Astrocyte of the hippocampus (primary cell): Measurements from ENCODE around the gene ZC3H7A.

Experiments used
- DNase-seq: peaks from one replicate; pipeline ENCODE4 v3.0.0; 2011; ENCODE audit warnings: low read depth, low spot score

ZC3H7A gene

DNA sequence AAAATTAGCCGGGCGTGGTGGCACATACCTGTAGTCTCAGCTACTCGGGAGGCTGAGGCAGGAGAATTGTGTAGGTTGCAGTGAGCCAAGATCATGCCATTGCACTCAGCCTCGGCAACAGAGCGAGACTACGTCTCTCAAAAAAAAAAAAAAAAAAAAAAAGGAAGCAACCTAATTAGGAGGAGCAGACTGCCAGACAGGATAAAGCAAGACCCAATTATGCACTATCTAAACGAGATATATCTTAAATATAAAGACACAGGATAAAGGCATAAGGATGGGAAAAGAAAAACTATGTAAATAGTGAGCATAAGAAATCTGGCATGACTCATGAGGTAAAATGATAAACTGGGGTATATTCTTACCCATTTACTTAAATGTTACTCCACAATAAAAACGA, 59.3 kb downstream of the ZC3H7A start:
- DNase-seq, result no peak

DNA sequence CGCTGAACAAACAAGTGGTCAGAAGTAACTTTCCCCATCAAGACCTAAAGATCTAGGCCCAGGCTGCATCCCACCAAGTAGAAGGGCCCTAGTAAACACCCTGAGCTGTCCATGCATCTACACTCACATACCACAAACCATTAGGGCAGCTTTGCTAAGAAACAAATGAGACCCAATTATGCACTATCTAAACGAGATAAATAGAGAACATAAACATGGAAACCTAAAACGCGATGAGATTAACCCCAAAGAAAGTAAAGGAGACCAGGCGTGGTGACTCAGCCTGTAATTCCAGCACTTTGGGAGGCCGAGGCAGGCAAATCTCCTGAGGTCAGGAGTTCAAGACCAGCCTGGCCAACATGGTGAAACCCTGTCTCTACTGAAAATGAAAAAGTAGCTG, 60.2 kb downstream of the ZC3H7A start:
- DNase-seq, result no peak

DNA sequence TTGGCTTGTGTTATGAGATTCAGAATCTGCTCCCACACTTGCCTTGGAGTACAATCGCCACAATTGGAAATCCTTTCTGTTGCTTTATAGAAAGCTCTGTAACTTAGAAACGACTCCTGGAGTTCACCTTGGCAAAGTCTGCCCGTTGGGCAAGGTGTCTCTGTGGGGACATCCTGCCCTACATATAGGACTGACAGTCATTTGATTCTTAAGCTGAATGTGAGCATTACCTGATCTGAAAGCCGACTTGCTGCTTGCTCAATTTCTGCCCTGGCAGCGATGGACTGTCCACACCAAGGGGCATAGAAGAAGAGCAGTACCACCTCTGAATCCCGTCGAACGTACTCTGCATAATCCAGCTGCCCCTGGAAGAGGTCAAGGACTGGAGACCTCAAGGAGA, 61.3 kb downstream of the ZC3H7A start:
- no peak for DNase-seq

DNA sequence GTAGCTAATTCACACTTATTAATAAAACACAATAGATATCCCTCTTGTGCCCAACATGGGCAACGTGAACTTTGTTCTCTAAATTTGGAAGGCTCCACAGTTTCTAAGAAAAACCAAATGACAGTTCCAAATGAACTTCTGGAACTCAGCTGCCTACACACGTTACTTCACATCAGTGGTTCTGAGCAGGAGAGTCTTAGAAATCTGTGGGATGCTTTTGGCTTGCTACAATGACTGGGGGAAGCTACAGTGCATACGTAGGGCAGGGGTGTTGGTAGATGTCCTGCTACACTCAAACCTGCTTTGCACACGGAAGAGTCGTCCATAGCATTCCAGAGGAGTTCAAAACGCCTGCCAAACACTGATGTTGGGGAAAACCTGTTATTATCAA, 62.4 kb downstream of the ZC3H7A start:
- no peak for DNase-seq

DNA sequence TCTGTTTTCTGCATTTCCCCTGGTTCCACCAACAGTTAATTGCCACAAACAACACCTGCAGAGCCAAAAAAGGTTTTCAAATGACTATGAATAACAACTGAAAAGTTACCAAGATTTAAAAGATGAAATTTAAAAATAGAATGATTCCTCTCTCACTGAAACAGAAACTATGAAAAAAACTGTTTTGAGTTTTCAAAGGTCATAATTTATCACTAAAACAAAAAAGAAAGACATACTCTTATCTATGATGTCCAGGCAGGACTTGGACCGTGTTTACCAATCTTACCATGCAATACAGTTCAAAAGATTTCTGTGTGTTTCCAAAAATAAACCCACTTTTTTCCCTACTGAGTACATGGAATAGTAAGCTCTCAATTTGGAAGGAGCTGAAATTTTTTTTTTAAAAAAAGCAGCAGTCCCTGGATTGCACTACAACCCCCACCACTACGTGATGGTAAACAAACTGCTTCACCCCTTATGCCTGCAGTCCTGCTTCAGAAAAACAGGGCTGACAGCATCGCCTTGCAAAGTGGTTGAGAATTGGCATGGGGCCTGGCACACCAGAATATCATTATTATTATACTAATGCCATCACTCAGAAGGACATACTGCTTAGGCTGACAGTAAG, 62.9 kb downstream of the ZC3H7A start:
- DNase-seq, result peak; percentile 29

DNA sequence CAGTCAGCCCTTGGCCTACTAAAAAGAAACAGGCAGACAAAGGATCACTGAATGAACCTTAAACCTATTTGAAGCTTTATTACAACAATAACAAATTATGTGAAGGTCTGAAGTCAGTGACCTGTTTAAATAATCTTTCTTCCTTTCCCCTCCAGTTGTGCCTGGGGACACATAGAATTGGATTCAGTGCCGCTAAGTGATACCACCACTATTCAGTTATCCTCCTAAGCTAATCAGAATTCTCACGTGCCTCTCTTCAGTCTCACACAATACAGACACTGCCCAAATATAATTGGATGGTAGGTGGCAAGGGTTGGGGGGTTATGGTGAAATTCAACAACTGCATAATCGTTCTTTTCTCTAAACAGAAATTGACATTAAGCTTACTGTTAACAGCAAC, 65.8 kb downstream of the ZC3H7A start:
- no peak for DNase-seq

DNA sequence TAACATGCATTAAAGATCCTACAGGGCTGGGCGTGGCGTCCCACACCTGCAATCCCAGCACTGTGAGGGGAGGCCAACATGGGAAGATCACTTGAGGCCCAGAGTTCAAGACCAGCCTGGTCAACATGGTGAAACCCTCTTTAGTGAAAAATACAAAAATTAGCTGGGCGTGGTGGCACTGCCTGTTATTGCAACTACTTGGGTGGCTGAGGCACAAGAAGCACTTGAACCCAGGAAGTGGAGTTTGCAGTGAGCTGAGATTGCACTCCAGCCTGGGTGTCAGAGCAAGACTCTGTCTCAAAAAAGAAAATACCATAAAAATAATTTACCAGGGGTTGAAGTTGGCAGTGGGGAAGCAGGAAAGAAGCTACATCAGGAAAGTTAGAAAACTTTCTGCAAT, 67.3 kb downstream of the ZC3H7A start:
- DNase-seq, result no peak

DNA sequence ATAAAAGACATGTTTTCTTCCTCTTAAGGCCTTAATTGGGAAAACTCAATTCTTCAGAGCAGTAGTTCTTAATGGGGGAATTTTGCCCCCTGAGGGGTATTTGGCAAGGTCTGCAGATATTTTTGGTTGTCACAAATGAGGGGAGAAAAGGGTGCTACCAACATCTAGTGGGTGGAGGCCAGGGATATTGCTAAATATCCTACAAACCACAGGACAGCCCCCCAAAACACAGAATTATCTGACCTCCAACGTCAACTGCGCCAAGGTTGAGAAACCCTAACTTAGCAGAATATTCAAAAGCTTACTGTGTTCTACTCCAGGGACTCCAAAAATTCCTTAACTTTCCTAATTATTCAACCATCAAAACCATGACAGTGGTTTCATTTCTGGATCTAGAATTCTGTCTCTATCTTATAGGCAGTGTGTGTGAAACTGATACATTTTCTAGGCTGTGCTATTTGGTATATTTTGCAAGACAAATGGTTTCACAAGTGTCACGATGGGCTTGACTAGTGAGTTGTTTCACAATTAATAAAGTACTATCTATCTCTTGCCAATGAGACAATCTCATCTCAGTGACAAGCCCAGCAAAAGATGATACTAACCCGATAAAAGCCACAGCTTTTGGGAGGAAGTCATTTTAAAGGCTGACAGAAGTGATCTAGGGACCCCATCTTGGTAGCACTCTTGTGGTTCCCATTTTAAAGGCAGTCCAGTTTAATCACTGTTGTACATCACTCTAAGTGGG, 69.1 kb downstream of the ZC3H7A start:
- no peak for DNase-seq

DNA sequence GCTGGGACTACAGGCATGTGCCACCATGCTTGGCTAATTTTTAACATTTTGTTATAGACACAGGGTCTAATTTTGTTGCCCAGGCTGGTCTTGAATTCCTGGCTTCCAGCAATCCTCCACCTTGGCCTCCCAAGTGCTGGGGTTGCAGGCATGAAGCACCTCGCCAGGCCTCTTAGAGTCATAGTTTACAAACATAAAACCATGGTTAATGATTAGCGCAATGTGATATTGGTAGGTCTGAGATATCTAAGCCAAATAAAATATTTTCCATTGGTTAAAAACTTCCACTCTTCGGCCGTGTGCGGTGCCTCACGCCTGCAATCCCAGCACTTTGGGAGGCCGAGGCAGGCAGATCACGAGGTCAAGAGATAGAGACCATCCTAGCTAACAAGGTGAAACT, 71.0 kb downstream of the ZC3H7A start:
- no peak for DNase-seq

DNA sequence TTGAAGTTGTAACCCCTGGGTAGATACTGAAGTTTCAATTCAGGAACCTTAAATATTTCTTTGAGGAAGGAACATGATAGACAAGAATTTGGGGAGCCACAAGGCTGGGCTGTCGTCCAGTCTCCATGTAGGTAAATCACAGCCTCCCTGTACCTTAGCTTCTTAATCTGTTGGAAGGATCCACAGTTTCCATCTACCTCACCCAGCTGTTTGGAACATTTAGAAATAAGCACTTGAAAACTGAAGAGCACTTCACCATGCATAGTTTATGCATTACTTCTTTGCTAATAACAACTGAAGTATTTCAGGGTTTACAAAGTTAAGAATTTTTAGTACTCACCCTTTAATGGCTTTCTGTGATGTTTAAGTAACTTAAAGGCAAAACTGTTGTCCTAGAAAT, 71.6 kb downstream of the ZC3H7A start:
- no peak for DNase-seq

DNA sequence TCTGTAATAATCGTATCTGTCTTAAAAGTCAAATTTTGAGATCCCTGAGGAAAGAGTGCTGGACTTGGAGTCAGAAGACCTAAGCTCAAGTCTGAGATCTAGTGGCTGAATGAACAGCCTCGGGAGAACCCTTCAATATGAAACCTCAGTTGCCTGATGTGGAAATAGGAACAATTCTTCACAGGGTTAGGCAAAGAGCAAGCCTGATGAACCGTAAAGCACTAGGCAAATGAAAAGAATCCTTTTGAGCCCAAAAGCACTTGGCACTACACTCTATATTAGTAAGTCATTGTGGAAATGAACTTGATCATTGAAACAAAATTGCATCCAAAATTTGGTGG, 74.6 kb downstream of the ZC3H7A start:
- no peak for DNase-seq

DNA sequence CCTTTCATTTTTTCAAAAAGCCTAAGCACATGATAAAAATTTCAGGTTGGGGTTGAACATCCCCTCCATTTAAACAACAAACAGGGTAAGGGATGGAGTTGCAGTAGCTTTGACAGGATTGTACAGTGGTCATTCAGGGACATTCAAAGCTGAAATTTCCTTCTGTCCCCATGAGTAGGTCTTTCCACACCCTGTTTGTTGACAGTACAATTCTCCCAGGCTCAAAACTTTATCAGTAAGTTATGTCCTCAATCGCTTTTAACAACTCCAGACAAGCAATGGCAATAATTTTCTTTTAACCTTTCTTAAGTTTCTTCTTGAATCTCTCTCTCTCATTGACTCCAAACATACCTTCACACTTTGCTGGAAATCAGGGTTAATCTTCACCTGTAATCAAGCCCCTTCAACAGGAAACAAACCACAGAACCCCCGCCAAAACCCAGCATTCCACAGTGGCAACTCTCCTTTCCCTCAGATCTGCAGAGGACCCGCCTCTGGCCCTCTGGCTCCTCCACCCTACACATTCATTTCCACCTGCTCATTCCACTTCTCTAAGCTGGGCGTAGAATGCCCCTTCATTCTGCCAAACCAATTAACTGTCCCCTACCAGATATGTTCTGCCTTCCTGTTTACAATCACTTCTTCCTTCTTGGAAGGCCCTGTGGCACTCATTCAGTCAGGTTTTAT, 75.1 kb downstream of the ZC3H7A start:
- no peak for DNase-seq

DNA sequence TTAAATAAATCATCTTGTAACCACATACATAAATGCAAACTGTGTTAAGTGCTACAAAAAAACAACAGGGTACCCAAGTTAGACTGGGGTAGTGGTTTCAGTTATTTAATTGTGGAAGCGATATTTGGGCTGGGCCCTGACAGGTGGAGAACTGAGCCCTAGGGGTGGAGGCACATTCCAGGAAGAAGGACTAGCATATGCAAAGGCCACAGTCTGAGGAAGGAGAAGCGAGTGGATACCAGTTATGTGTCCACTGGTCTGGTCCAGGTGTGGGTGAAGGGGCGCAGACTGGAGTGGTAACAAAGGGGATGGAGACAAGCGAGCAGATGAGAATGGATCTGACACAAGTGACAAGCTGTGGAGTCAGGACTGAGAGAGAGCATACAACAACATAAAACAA, 77.3 kb downstream of the ZC3H7A start:
- DNase-seq, result no peak

DNA sequence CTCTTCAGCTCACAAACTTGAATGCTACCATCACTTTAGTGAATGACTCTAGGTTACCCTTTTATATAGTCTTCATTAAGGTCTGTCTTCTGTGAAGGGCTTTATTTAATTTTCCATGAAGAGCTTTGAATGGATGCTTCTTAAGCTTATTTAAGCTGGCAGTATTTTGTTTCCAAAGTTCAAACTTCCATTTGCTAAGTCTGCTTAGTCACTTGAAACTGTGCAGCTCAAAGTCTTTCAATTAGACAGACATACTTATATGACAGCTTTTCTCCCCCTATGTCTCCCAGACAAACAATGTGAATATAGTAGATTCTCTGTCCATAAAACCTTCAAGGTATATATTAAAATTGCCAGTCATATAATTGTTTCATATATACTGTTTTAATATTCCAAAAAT, 77.9 kb downstream of the ZC3H7A start:
- no peak for DNase-seq

DNA sequence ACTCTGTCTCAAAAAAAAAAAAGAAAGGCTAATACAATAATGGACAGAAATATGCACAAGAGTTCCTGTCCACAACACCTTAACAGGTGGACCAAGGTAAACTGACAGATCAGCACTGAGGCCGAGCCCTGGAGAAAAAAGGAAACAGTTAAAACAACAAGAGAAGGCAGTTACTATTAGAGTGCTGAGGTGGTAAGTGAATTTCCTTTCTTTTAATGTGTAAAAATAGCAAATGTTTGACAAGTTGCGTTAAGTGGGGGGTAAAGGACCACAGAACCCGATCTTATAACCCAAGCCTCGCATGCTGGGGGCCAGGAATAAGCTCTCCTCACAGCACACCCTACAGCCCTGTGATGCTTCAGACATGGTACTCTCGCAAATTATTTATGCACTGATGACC, 79.2 kb downstream of the ZC3H7A start:
- DNase-seq, result no peak

DNA sequence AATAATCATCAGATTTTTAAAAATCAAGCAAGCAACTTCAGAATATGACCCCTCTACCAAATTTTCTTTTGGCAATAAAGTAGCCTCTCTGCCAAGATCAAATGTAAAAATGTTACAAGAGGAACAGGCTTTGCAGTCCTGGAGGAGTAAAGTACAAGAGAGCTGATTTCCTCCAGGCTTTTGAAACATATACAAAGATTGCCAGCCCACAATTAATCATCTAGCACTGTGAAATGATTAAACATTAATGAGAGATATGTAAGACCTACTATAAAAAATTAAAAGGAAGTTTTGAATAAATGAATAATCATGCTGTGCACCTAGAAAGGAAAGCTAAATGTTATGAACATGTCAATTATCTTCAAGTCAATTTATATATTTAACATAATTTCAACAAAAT, 80.7 kb downstream of the ZC3H7A start:
- DNase-seq, result no peak

DNA sequence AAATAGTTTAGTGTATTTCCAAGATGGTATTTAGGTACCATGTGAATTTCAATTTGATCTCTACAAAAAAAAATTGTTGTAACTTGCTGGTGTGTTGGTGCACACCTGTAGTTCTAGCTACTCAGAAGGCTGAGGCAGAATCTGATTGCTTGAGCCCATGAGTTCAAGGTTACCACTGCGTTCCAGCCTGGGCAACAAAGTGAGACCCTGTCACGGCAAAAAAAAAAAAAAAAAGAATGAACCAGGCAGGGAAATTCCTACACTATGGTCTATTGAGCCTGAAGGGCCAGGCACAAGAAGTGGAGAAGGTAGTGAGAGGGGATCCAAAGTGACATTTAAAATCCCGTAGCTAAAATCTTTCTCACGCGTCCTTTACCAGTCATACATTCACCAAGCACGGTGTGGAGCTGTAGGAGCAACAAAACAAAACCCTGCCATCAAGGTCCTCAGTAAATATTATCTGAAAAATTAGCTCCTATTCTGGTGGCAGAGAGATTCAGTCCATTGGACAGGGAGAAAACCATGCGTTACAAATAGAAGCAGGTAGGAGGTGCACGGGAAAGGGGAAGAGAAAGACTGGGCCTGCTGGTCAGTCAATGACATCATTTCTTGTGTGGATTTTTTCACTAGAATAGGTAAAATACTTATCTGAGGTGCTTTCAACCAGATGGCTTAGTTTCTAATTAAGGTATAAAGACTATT, 81.7 kb downstream of the ZC3H7A start:
- DNase-seq, result no peak

DNA sequence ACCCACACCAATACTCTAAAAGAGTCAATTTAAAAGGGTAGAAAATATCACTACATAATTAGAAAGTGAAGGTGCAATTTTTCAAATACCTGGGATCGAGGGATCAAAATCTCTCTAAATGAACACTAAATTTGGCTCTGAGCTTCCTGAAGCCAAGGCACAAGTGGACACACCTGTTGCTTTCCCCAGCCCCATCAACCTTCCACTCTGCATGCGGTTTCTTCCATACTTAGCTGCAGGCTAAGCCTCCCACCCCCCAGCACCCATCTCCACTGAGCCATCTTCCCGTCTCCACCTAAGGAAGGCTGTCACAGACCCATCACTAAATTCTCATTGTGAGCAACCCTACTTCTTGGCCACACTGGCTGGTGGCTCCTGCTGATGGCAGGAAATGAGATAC, 84.9 kb downstream of the ZC3H7A start:
- no peak for DNase-seq

DNA sequence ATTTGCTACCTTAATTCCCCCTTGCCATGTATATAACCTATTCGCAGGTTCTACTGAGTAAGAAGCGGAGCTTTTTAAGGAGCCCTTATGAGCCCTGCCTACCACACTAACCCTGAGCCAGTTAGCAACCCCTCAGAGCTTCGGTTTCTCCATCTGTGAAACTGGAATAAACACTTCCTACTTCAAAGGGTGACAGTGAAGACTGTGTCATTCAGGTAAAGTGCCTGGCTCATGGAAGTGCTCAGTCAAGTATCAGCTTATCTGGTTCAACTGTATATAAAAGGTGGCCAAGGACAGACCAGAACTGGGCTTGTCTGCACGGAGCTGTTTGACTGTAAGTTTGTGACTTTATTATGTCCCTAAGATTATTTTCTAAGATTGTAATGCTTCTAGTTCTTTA, 85.4 kb downstream of the ZC3H7A start:
- DNase-seq, result no peak

DNA sequence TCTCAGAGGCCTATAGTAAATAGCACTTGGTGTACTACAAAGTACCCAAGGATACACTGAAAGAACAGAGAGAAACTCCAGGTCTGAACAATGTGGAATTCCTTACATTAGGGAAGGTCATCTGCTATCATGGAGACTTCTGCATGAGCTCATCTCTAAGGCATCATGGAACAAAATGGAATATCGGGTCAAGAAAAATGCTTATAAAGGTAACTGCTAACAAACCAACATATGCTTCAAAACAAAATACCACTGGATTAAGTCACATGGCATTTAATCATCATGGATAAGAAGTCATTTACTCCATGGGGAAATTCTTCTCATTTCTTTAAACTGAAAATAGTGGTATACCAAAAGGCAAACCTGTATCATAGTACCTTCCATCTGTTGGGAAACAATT, 88.6 kb downstream of the ZC3H7A start:
- peak; percentile 25 for DNase-seq

DNA sequence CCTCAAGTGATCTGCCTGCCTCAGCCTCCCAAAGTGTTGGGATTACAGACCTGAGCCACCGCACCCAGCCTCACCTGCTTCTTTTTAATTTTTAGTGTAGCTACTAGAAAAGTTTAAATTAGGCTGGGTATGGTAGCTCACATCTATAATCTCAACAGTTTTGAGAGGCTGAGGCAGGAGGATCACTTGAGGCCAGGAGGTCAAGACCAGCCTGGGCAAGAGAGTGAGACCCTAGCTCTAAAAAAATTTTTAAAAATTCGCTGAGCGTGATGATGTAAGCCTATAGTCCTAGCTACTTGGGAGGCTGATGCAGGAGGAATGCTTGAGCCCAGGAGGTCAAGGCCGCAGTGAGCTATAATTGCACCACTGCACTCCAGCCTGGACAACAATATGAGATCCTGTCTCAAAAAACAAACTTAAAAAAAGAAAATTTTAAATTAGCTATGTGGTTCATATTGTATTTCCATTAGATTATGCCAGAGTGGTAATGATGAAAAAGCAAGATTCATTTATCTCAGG, 89.3 kb downstream of the ZC3H7A start:
- DNase-seq, result no peak

DNA sequence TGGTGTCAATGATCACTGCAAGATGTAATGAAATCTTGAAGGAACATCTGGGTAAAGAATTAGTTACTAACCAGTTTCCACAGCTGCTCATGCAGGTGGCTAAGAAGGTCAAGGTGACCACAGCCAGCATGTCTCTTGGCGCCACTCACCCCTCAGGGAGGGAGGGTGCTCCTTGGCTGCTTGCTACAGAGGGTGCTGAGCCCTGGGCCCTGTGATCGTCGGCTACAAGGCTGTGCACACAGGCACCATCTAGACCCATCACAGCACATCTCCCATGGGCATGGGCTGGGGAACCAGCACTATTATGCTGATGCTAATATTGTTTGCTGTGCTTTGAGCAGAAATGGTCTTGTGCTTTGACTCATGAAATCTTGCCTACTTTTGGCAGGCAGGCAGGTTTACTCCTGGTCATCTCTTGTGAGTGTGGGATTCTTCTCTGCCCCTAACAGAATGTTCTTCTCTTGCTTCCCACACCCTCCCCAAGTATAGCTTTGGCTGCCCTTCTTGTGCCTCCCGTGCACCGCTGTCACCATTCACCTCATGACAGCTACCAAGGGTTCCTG, 90.8 kb downstream of the ZC3H7A start:
- peak; percentile 18 for DNase-seq
